ENCODE measurements around the gene FAM117A. TPM values are rescaled to one million over a fixed set of nuclear protein-coding genes. Genes with fewer than 3 reads are reported as not detected.
A peak's percentile ranks its signal among the peaks of the same experiment; 100 is the strongest.

The FAM117A gene
- total and polyA plus RNA-seq, 2 experiments from 2014 or later, result 14.9 to 27.9 TPM

GRCh38 chr17:49788478-49789242 lies 24.7 kb upstream of the FAM117A start, which contains the start of gene KAT7:
KAT7 (plus strand) TSS chr17:49788681; CDS start chr17:49788835, 154 bp downstream.
- H3K36me3 ChIP-seq (replicated peaks; ENCODE audit: insufficient read depth, low read depth), result no peaks in the 10 kb centered on the region
- H3K27me3 ChIP-seq, result no peaks in the 10 kb centered on the region
- peak within 1 kb of the TSS; percentile 80 for H3K4me2 ChIP-seq
- peak within 1 kb of the TSS; percentile 67 for H2AFZ ChIP-seq
- TF ChIP-seq EZH2phosphoT487 (IDR thresholded peaks at IDR 0.05; ENCODE audit: low read depth, severe bottlenecking, unreplicated experiment) (no peak), EZH2 (IDR thresholded peaks at IDR 0.05; ENCODE audit: borderline replicate concordance) (no peak), CTCF (IDR thresholded peaks at IDR 0.05; ENCODE audit: poor library complexity) (no peak)
- WGBS (ENCODE audit: low lambda C conversion rate, missing lambda C conversion rate), result under 1% methylated on average over 59 of the region's 59 CpGs
- H3K9me3 ChIP-seq (ENCODE audit: low read depth), result no peaks in the 10 kb centered on the region
- H3K4me3 ChIP-seq, result peak within 1 kb of the TSS; percentile 45
- peaks cover 46% of the 10 kb centered on the region for H3K79me2 ChIP-seq
- no peaks in the 10 kb centered on the region for H3K9me2 ChIP-seq (replicated peaks; ENCODE audit: insufficient read depth)
- H3K27ac ChIP-seq, result peak within 1 kb of the TSS; percentile 95
- peaks cover 38% of the 10 kb centered on the region for H4K20me1 ChIP-seq (ENCODE audit: insufficient read depth, poor library complexity, severe bottlenecking)
- peaks cover 14% of the 10 kb centered on the region for H3K4me1 ChIP-seq (ENCODE audit: insufficient read depth)
- DNase-seq (ENCODE audit: low spot score), result peak; percentile 99

- no peaks in the 10 kb centered on the region for H3K9me3 ChIP-seq (ENCODE audit: low read depth)
- no peaks in the 10 kb centered on the region for H3K27me3 ChIP-seq
- DNase-seq (ENCODE audit: low spot score), result no peak
- H3K9me2 ChIP-seq (replicated peaks; ENCODE audit: insufficient read depth), result no peaks in the 10 kb centered on the region
- no peaks in the 10 kb centered on the region for H3K36me3 ChIP-seq (replicated peaks; ENCODE audit: insufficient read depth, low read depth)
- H4K20me1 ChIP-seq (ENCODE audit: insufficient read depth, poor library complexity, severe bottlenecking), result peaks cover 36% of the 10 kb centered on the region
- peaks cover 14% of the 10 kb centered on the region for H3K4me1 ChIP-seq (ENCODE audit: insufficient read depth)
- peak overlapping the region; percentile 67 for H2AFZ ChIP-seq
- peak overlapping the region; percentile 80 for H3K4me2 ChIP-seq
- peak overlapping the region; percentile 32 for H3K4me3 ChIP-seq
- peaks cover 39% of the 10 kb centered on the region for H3K79me2 ChIP-seq
- H3K27ac ChIP-seq, result peak overlapping the region; percentile 88
- 2% methylated on average over 17 of the region's 17 CpGs for WGBS (ENCODE audit: low lambda C conversion rate, missing lambda C conversion rate)
- TF ChIP-seq EZH2 (IDR thresholded peaks at IDR 0.05; ENCODE audit: borderline replicate concordance) (no peak), CTCF (IDR thresholded peaks at IDR 0.05; ENCODE audit: poor library complexity) (no peak), EZH2phosphoT487 (IDR thresholded peaks at IDR 0.05; ENCODE audit: low read depth, severe bottlenecking, unreplicated experiment) (no peak)
Observed at GRCh38 chr17:49787884-49788477, 24.1 kb upstream of the FAM117A start.

GRCh38 chr17:49784636-49785035 lies 20.7 kb upstream of the FAM117A start:
- Histone ChIP-seq H3K27ac (peak overlapping the region; percentile 3), H3K4me1 (ENCODE audit: insufficient read depth) (peaks cover 11% of the 10 kb centered on the region), H3K36me3 (replicated peaks; ENCODE audit: insufficient read depth, low read depth) (no peaks in the 10 kb centered on the region), H4K20me1 (ENCODE audit: insufficient read depth, poor library complexity, severe bottlenecking) (peaks cover 4% of the 10 kb centered on the region), H2AFZ (no peak overlapping the region), H3K4me3 (no peak overlapping the region), H3K79me2 (peaks cover 5% of the 10 kb centered on the region), H3K9me2 (replicated peaks; ENCODE audit: insufficient read depth) (no peaks in the 10 kb centered on the region), H3K4me2 (no peak overlapping the region), H3K9me3 (ENCODE audit: low read depth) (no peaks in the 10 kb centered on the region), H3K27me3 (no peaks in the 10 kb centered on the region)
- no peak for DNase-seq (ENCODE audit: low spot score)
- TF ChIP-seq CTCF (IDR thresholded peaks at IDR 0.05; ENCODE audit: poor library complexity) (no peak), EZH2 (IDR thresholded peaks at IDR 0.05; ENCODE audit: borderline replicate concordance) (no peak), EZH2phosphoT487 (IDR thresholded peaks at IDR 0.05; ENCODE audit: low read depth, severe bottlenecking, unreplicated experiment) (no peak)
- WGBS (ENCODE audit: low lambda C conversion rate, missing lambda C conversion rate), result 57% methylated on average over 1 of the region's 1 CpG
